ENCODE data around the gene TMEM184A. TPM values are rescaled to one million over a fixed set of nuclear protein-coding genes. Genes with fewer than 3 reads are reported as not detected.
A peak's percentile ranks its signal among the peaks of the same experiment; 100 is the strongest.

Gene TMEM184A
- total RNA-seq, 6 experiments from 2014 or later, result 15.1 to 32.8 (median 26.7) TPM

GRCh38 chr7:1529383-1530116 is 26.5 kb downstream of the TMEM184A start:
- no peak overlapping the region for H3K27ac ChIP-seq

GRCh38 chr7:1526271-1526754 is 29.7 kb downstream of the TMEM184A start:
- no peak for TF ChIP-seq POLR2A (IDR thresholded peaks at IDR 0.05)
- TF ChIP-seq CTCF (IDR thresholded peaks at IDR 0.05), result no peak
- no peaks in the 10 kb centered on the region for H3K4me1 ChIP-seq
- ATAC-seq (no peak), DNase-seq (no peak)
- 42% methylated on average over 2 of the region's 6 CpGs for WGBS (ENCODE audit: insufficient coverage, low coverage, low lambda C conversion rate, missing lambda C conversion rate)
- no peak overlapping the region for H3K4me3 ChIP-seq
- intact Hi-C loops (cut with DNase I), result no loop called here
- H3K27ac ChIP-seq, result no peak overlapping the region
- no peaks in the 10 kb centered on the region for H3K27me3 ChIP-seq
- no peaks in the 10 kb centered on the region for H3K9me3 ChIP-seq
- no peaks in the 10 kb centered on the region for H3K36me3 ChIP-seq

More at GRCh38 chr7:1529383-1530116, 26.5 kb downstream of the TMEM184A start:
- 65% methylated on average over 4 of the region's 21 CpGs for WGBS (ENCODE audit: insufficient coverage, low coverage, low lambda C conversion rate, missing lambda C conversion rate)
- ATAC-seq, result no peak
- peak; percentile 34 to 60 (median 53) for DNase-seq
- Histone ChIP-seq H3K4me1 (peaks cover 0 to 15% (median 4%) of the 10 kb centered on the region in 4 donors), H3K9me3 (no peaks in the 10 kb centered on the region), H3K4me3 (no peak overlapping the region), H3K27me3 (no peaks in the 10 kb centered on the region), H3K36me3 (no peaks in the 10 kb centered on the region)
- intact Hi-C loops (cut with DNase I), result no loop called here
- TF ChIP-seq POLR2A (IDR thresholded peaks at IDR 0.05) (no peak), CTCF (IDR thresholded peaks at IDR 0.05) (no peak)

GRCh38 chr7:1525409-1525808 is 30.6 kb downstream of the TMEM184A start:
- H3K9me3 ChIP-seq, result no peaks in the 10 kb centered on the region
- H3K27ac ChIP-seq, result no peak overlapping the region
- no peak overlapping the region for H3K4me3 ChIP-seq
- no peaks in the 10 kb centered on the region for H3K27me3 ChIP-seq
- 89% methylated on average over 5 of the region's 6 CpGs for WGBS (ENCODE audit: insufficient coverage, low coverage, low lambda C conversion rate, missing lambda C conversion rate)
- TF ChIP-seq POLR2A (IDR thresholded peaks at IDR 0.05), result no peak
- no peak for TF ChIP-seq CTCF (IDR thresholded peaks at IDR 0.05)
- no peaks in the 10 kb centered on the region for H3K36me3 ChIP-seq
- ATAC-seq, result no peak
- no peak for DNase-seq
- H3K4me1 ChIP-seq, result no peaks in the 10 kb centered on the region
- intact Hi-C loops (cut with DNase I), result no loop called here

- no peak for TF ChIP-seq POLR2A (IDR thresholded peaks at IDR 0.05)
- no peak for TF ChIP-seq CTCF (IDR thresholded peaks at IDR 0.05)
- no peaks in the 10 kb centered on the region for H3K4me1 ChIP-seq
- 37% methylated on average over 4 of the region's 17 CpGs for WGBS (ENCODE audit: insufficient coverage, low coverage, low lambda C conversion rate, missing lambda C conversion rate)
- H3K36me3 ChIP-seq, result no peaks in the 10 kb centered on the region
- ATAC-seq (peak in 1 of 4 donors; percentile 30), DNase-seq (no peak)
- H3K9me3 ChIP-seq, result no peaks in the 10 kb centered on the region
- no peak overlapping the region for H3K4me3 ChIP-seq
- intact Hi-C loops (cut with DNase I), result no loop called here
- no peaks in the 10 kb centered on the region for H3K27me3 ChIP-seq
- H3K27ac ChIP-seq, result no peak overlapping the region
Measured at GRCh38 chr7:1523844-1524243, 32.2 kb downstream of the TMEM184A start.
